MM.1S (cell line): ENCODE results near the gene UBE2E2.

Source experiments
- DNase-seq: peaks from one replicate; pipeline ENCODE4 v3.0.0-alpha.2; 2015
- H2AFZ ChIP-seq: fragments of 300-600 bp; sonication (generic); 2 replicates; pipeline ENCODE4 v1.6.0; 2016; ENCODE audit warnings: antibody characterized with exemption, low read length
- H3F3A ChIP-seq: fragments of 300-600 bp; sonication (generic); 2 replicates; pipeline ENCODE4 v1.6.1; 2016; ENCODE audit warnings: mild to moderate bottlenecking, antibody characterized with exemption, low read length, moderate library complexity, mixed read lengths; ENCODE audit not compliant: insufficient read depth
- H3K27ac ChIP-seq: fragments of 300-600 bp; sonication (generic); 2 replicates; pipeline ENCODE4 v1.5.1; 2016; ENCODE audit warnings: mild to moderate bottlenecking, low read length
- H3K27me3 ChIP-seq: fragments of 300-600 bp; sonication (generic); replicated peaks from 2 replicates; pipeline ENCODE4 v1.6.0; 2016; ENCODE audit warnings: low read length; ENCODE audit not compliant: insufficient read depth
- H3K36me3 ChIP-seq: fragments of 300-600 bp; sonication (generic); replicated peaks from 2 replicates; pipeline ENCODE4 v1.6.1; 2016; ENCODE audit warnings: mild to moderate bottlenecking, low read length, mixed read lengths; ENCODE audit not compliant: insufficient read depth
- H3K4me1 ChIP-seq: fragments of 300-600 bp; sonication (generic); 2 replicates; pipeline ENCODE4 v1.6.1; 2016; ENCODE audit warnings: low read length, mixed read lengths
- H3K4me2 ChIP-seq: fragments of 300-600 bp; sonication (generic); 2 replicates; pipeline ENCODE4 v1.6.0; 2016; ENCODE audit warnings: low read depth, low read length
- H3K4me3 ChIP-seq: fragments of 300-600 bp; sonication (generic); 2 replicates; pipeline ENCODE4 v1.5.1; 2016; ENCODE audit warnings: low read length, mixed read lengths
- H3K79me2 ChIP-seq: fragments of 300-600 bp; sonication (generic); 2 replicates; pipeline ENCODE4 v1.6.1; 2016; ENCODE audit warnings: mixed run types, low read length, mixed read lengths
- H3K9ac ChIP-seq: fragments of 300-600 bp; sonication (generic); 2 replicates; pipeline ENCODE4 v1.6.1; 2016; ENCODE audit warnings: low read length, mixed read lengths
- H3K9me2 ChIP-seq: fragments of 300-600 bp; sonication (generic); replicated peaks from 2 replicates; pipeline ENCODE4 v1.6.1; 2016; ENCODE audit warnings: mild to moderate bottlenecking, low read length, mixed read lengths; ENCODE audit not compliant: insufficient read depth
- H3K9me3 ChIP-seq: fragments of 300-600 bp; sonication (generic); replicated peaks from 2 replicates; pipeline ENCODE4 v1.6.1; 2016; ENCODE audit warnings: mild to moderate bottlenecking, low read length, mixed read lengths; ENCODE audit not compliant: insufficient read depth
- H4K20me1 ChIP-seq: fragments of 300-600 bp; sonication (generic); 2 replicates; pipeline ENCODE4 v1.6.1; 2016; ENCODE audit warnings: mild to moderate bottlenecking, low read length, moderate library complexity, mixed read lengths; ENCODE audit not compliant: insufficient read depth
- EZH2 ChIP-seq: fragments of 300-600 bp; sonication (generic); optimal IDR thresholded peaks from 2 replicates; pipeline ENCODE3; 2017; ENCODE audit warnings: low read depth, mild to moderate bottlenecking, antibody characterized with exemption, low read length, mixed read lengths
- EZH2phosphoT487 ChIP-seq: fragments of 300-600 bp; sonication (generic); IDR thresholded peaks from 2 replicates; pipeline ENCODE4 v1.6.1; 2018; ENCODE audit warnings: antibody characterized with exemption, low read length
- TF ChIP-seq, protein P1 (sequence below): fragments of 300-600 bp; sonication (generic); IDR thresholded peaks from 2 replicates; pipeline ENCODE4 v1.5.1; 2016; ENCODE audit warnings: antibody characterized with exemption, low read length, mixed read lengths

UBE2E2 gene

DNA sequence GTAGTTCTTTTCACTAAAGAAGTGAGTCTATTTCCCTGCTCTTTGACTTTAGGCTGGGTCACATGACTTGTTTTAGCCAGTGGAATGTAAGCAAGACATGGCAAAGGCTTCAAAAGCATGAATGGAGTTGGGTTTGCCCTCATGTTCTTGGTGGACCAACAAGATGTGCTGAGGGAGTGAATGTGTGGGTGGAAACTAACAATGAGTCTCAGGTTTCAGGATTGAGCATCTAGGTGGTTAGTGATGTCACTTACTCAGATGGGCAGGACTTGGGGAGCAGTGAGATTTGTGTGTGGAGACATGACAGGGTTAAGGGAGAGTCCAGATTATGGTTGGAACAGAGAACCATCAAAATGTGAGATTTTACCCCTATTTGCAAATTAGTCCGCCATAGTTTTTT lies 421.2 kb downstream of the UBE2E2 start:
- TF ChIP-seq EZH2phosphoT487 (no peak), EZH2 (no peak)
- TF ChIP-seq, protein P1, sequence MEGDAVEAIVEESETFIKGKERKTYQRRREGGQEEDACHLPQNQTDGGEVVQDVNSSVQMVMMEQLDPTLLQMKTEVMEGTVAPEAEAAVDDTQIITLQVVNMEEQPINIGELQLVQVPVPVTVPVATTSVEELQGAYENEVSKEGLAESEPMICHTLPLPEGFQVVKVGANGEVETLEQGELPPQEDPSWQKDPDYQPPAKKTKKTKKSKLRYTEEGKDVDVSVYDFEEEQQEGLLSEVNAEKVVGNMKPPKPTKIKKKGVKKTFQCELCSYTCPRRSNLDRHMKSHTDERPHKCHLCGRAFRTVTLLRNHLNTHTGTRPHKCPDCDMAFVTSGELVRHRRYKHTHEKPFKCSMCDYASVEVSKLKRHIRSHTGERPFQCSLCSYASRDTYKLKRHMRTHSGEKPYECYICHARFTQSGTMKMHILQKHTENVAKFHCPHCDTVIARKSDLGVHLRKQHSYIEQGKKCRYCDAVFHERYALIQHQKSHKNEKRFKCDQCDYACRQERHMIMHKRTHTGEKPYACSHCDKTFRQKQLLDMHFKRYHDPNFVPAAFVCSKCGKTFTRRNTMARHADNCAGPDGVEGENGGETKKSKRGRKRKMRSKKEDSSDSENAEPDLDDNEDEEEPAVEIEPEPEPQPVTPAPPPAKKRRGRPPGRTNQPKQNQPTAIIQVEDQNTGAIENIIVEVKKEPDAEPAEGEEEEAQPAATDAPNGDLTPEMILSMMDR: no peak
- no peak overlapping the region for H3K27ac ChIP-seq
- H3K36me3 ChIP-seq: no peaks in the 10 kb centered on the region
- no peak overlapping the region for H3K9ac ChIP-seq
- H3F3A ChIP-seq: no peaks in the 10 kb centered on the region
- H3K79me2 ChIP-seq: no peaks in the 10 kb centered on the region
- no peaks in the 10 kb centered on the region for H3K27me3 ChIP-seq
- no peaks in the 10 kb centered on the region for H4K20me1 ChIP-seq
- no peak for DNase-seq
- H3K9me3 ChIP-seq: no peaks in the 10 kb centered on the region
- H2AFZ ChIP-seq: no peak overlapping the region
- H3K9me2 ChIP-seq: no peaks in the 10 kb centered on the region
- H3K4me2 ChIP-seq: no peak overlapping the region
- H3K4me3 ChIP-seq: no peak overlapping the region
- H3K4me1 ChIP-seq: no peaks in the 10 kb centered on the region

DNA sequence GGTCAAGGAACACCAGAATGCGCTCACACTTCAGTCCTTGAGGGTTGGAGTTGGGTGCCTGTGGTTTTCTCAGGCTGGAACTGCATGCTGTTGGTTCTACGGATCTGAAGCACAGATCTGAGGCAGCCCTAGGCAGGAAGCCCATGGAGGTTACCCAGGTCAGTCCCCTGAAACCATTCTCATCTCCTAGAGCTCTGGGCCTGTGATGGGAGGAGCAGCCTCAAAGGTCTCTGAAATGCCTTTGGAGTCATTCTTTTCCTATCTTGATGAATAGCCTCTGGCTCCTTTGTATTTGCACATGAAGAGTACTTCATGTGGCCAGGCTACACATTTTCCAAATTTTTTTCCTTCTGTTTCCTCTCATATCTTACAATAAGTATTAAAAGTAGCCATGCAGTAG lies 423.3 kb downstream of the UBE2E2 start:
- H3K4me1 ChIP-seq: no peaks in the 10 kb centered on the region
- H2AFZ ChIP-seq: no peak overlapping the region
- no peaks in the 10 kb centered on the region for H3K27me3 ChIP-seq
- no peak overlapping the region for H3K9ac ChIP-seq
- no peaks in the 10 kb centered on the region for H3K36me3 ChIP-seq
- H3K27ac ChIP-seq: no peak overlapping the region
- TF ChIP-seq, protein P1: no peak
- no peak for TF ChIP-seq EZH2
- no peaks in the 10 kb centered on the region for H3K9me3 ChIP-seq
- no peak for DNase-seq
- H3K4me2 ChIP-seq: no peak overlapping the region
- no peaks in the 10 kb centered on the region for H3K79me2 ChIP-seq
- H4K20me1 ChIP-seq: no peaks in the 10 kb centered on the region
- no peaks in the 10 kb centered on the region for H3K9me2 ChIP-seq
- no peak overlapping the region for H3K4me3 ChIP-seq
- no peaks in the 10 kb centered on the region for H3F3A ChIP-seq

DNA sequence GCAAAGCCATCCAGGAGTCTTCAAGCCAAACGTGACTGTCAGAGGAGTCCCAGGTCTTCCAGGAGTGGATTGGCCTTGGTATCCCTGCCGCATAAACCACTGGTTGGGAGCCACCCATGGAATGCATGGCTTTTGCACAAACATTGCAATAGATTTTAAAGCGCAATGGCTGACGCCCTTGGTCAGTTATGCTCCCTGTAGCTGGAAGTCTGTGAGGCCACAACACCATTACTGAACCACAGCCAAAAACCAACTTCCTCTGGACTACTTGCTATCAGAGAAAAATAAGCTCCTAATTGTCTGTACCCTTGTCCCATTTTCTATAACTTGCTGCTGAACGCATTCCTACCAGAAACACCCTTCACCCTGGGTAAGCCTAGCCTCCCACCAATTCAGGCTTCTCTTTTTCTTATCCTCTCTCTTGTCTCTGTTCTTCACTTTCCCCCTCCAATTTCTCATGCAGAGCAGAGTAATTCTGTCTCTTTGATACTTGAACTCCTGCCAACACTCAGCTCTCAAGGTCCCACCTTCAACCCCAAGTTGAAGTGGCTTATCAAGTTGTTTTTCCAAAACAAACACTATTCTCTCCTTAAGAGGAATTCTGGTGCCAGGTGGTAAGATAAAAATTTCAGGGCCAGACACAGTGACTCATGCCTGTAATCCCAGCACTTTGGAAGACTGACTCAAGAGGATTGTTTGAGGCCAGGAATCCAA lies 426.2 kb downstream of the UBE2E2 start:
- Histone ChIP-seq H3K79me2 (no peaks in the 10 kb centered on the region), H3K36me3 (no peaks in the 10 kb centered on the region), H3K27ac (no peak overlapping the region), H3K4me3 (no peak overlapping the region), H3F3A (no peaks in the 10 kb centered on the region), H3K4me2 (no peak overlapping the region), H4K20me1 (no peaks in the 10 kb centered on the region), H3K4me1 (no peaks in the 10 kb centered on the region), H3K27me3 (no peaks in the 10 kb centered on the region), H3K9ac (no peak overlapping the region), H3K9me2 (no peaks in the 10 kb centered on the region), H2AFZ (no peak overlapping the region), H3K9me3 (no peaks in the 10 kb centered on the region)
- TF ChIP-seq EZH2phosphoT487 (no peak), EZH2 (no peak)
- TF ChIP-seq, protein P1: no peak
- DNase-seq: no peak
